ENCODE results near the gene WBP1.
"Not testable (repeated sequence)": the region's sequence is repeated elsewhere in the genome, so short reads cannot be mapped to it uniquely, and the experiment has no call there.

Gene WBP1

DNA sequence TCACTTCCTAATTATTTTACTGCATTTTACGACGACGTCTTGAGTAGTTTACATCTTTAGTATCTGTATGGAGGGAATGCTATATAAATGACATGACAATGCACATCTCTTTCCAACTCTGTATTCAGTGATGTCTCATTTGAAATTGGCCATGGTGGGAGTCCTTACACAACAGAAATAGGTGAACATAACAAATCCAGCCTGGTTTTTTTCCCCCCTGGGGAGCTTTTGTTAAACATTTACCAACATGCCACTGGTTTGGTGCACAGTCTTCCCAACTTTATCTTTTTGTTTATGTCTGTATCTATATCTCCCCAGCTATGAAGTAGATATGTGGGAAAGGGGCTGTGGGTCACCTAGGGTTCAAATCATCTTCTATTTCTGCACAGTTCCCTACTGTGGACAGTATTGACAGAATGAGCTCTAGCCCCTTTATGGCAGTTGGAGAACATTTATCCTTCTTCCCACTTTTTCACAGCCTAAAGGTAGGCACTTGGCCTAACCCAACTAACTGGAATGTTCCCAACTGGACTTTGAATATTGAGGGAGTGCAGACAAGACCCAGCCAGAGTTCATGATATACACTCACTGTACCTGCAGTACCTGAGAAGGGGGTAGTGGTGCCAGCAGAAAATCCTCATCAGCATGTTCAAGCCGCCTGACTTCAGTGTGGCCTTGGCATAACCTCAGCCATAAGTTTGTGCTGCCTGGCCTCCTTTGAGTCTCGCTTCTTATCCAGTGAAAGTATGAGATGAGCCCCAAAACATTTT is 10.8 kb upstream of the WBP1 start:
- DNase-seq (ENCODE audit: low read depth), result no peak

DNA sequence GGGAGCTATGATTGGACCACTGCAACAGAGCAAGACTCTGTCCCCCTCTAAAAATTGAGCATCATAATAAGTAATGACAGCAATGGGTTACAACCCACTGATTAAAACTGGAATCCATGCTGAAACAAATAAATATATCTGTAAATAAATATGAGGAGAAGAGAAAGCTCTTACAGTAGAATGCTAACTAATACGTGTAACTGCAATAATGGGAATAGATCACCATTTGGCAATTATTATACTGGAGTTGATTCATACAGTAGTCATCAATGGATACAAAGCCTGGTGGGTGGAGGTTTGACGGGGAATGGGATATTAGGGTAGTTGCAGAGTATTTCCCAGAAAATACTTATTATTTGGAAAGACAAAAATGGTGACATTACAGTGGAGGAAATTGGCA is 9.5 kb upstream of the WBP1 start:
- DNase-seq (ENCODE audit: low read depth), result no peak
- H3K4me3 ChIP-seq (ENCODE audit: low read depth, low read length), result no peak overlapping the region

More for the DNA sequence above, 10.8 kb upstream of the WBP1 start:
- no peak overlapping the region for H3K4me3 ChIP-seq (ENCODE audit: low read depth, low read length)

DNA sequence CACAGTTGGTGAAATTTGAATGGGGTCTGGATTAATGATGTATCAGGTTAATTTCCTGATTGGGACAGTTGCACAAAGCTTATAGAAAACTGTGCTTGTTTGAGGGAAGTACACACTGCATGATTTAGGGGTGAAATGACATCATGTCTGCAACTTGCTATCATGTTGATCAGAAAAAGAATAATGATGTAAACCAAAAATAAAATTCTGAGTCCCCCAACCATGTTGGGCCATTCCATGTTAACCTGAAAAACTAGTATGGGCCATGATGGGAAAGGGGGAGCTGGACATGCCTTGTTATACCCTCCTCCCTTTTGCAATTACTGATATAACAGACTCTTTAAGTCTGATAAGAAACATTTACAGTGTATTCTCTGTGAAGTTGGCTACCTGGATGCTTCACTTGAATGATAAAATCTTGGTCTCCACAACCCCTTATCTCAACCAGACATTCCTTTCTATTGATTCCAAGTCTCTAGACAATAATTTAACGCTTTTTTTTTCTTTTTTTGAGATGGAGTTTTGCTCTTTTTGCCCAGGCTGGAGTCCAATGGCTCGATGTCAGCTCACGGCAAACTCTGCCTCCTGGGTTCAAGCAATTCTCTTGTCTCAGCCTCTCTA is 7.6 kb upstream of the WBP1 start:
- H3K4me3 ChIP-seq (ENCODE audit: low read depth, low read length), result no peak overlapping the region
- no peak for DNase-seq (ENCODE audit: low read depth)

DNA sequence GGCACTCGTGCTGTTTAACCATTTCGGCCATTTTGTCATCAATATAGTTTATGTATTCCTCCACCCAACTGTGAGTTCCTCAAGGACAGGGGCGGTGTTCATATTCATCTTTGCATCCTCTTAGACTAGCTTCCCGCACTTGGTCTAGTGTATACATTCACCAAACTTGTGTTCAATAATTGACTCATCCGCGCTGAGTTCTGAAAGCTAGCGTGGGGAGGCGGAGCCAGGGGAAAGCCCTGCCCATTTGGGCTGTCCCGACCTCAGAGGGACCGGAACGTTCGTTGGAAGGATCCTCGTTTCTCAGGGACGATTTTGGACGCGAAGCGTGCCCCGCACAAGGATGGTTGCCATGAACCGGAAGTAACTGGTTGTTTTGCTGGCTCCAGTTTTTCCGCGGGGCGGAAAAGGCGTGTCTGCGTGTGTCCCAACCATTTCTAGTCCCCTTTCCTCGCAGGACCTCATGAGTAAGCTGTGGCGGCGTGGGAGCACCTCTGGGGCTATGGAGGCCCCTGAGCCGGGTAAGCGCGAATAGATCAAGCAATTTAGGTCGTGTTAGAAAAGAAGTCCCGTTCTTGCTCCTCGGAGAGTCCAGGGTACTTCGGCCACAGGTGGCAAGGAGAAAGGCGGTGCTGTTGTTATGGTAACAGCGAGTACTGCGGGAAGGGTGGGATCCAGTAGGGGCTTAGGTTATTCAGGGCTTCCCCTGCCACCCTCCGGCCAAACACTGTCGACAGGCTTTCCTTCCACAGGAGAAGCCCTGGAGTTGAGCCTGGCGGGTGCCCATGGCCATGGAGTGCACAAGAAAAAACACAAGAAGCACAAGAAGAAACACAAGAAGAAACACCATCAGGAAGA is 3.4 kb upstream of the WBP1 start, which contains the start of gene INO80B:
TSS of gene INO80B (plus strand) at position 434 of the 858 bp plus-strand sequence. CDS start at position 464, 30 bp downstream.
- DNase-seq (ENCODE audit: low read depth), result peak; percentile 92
- H3K4me3 ChIP-seq (ENCODE audit: low read depth, low read length), result peak within 1 kb of the TSS; percentile 62

DNA sequence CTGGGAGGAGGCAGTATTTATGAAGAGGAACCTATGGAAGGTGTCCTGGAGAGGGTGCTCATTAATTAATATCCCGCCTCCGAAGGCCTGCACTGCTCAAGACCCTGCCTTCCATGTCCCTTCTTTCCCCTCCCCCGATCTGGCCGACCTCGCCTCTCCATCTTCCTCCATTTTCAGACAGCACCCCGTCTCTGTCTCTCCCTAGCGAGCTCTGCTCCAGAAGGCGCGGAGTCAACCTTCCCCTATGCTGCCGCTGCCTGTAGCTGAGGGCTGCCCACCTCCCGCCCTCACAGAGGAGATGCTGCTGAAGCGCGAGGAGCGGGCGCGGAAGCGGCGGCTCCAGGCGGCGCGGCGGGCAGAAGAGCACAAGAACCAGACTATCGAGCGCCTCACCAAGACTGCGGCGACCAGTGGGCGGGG is 1.1 kb upstream of the WBP1 start:
- DNase-seq (ENCODE audit: low read depth), result no peak
- H3K4me3 ChIP-seq (ENCODE audit: low read depth, low read length), result peak overlapping the region; percentile 98

DNA sequence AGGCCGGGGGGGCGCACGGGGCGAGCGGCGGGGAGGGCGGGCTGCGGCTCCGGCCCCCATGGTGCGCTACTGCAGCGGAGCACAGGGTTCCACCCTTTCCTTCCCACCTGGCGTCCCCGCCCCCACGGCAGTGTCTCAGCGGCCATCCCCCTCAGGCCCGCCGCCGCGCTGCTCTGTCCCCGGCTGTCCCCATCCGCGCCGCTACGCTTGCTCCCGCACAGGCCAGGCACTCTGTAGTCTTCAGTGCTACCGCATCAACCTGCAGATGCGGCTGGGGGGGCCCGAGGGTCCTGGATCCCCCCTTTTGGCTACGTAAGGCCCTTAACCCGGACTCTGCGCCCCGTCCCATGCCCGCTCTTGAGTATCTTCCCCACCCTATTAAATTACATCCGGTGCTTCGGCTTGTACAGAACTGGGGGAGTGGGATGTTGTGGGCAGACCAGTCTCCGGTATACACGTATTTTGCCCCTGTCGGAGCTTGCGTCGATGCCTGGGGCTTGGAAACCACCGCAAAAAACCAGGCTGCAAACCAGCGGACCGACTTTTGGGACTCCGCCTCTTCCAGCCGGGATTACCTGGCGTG is 598 bp upstream of the WBP1 start:
- no peak for DNase-seq (ENCODE audit: low read depth)

DNA sequence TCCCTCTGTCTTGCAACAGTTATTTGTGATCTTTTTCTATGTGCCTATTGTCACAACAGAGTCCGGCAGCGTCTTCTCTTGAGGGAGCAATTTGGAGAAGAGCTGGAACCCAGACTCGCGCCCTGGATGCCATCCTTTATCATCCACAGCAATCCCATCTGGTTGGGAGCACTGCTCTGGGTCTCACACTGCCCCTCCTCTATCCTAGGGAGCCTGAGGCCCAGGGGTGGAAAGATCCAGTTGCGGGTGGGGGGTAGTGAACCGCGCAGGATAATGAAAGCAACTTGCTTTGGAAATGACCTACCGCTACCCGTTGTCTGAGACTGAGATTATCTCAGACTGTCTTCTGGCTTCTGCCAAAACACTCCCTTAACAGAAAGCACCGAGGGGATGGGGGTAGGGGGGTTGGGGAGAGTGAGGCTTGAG is 713 bp downstream of the WBP1 start:
- peak overlapping the region; percentile 98 for H3K4me3 ChIP-seq (ENCODE audit: low read depth, low read length)

More for the DNA sequence above, 598 bp upstream of the WBP1 start:
- H3K4me3 ChIP-seq (ENCODE audit: low read depth, low read length), result peak overlapping the region; percentile 98

DNA sequence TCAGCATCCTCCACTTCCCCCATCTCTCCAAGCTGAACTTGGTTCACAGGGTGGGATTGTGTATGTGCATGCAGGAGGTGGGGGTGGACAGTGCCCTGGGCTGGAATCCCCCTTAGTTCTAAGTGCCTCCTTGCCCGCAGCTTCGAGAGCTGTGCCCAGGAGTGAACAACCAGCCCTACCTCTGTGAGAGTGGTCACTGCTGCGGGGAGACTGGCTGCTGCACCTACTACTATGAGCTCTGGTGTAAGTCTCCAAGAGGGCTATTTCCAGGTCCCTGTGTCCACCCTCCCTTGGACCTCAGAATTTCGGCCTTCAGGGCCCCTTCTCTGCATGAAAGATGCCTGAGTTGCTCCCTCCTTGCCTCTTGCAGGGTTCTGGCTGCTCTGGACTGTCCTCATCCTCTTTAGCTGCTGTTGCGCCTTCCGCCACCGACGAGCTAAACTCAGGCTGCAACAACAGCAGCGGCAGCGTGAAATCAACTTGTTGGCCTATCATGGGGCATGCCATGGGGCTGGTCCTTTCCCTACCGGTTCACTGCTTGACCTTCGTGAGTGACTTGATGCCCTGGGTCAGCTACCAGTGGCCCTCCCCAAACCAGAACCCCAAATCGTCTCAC is 1.4 kb downstream of the WBP1 start:
- not testable (repeated sequence) for DNase-seq (ENCODE audit: low read depth)
- H3K4me3 ChIP-seq (ENCODE audit: low read depth, low read length), result peak overlapping the region; percentile 98

More for the DNA sequence above, 713 bp downstream of the WBP1 start:
- DNase-seq (ENCODE audit: low read depth), result no peak

DNA sequence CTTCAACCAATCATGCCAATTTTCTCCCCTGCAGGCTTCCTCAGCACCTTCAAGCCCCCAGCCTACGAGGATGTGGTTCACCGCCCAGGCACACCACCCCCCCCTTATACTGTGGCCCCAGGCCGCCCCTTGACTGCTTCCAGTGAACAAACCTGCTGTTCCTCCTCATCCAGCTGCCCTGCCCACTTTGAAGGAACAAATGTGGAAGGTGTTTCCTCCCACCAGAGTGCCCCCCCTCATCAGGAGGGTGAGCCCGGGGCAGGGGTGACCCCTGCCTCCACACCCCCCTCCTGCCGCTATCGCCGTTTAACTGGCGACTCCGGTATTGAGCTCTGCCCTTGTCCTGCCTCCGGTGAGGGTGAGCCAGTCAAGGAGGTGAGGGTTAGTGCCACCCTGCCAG is 1.9 kb downstream of the WBP1 start:
- not testable (repeated sequence) for H3K4me3 ChIP-seq (ENCODE audit: low read depth, low read length); DNase-seq (ENCODE audit: low read depth)

DNA sequence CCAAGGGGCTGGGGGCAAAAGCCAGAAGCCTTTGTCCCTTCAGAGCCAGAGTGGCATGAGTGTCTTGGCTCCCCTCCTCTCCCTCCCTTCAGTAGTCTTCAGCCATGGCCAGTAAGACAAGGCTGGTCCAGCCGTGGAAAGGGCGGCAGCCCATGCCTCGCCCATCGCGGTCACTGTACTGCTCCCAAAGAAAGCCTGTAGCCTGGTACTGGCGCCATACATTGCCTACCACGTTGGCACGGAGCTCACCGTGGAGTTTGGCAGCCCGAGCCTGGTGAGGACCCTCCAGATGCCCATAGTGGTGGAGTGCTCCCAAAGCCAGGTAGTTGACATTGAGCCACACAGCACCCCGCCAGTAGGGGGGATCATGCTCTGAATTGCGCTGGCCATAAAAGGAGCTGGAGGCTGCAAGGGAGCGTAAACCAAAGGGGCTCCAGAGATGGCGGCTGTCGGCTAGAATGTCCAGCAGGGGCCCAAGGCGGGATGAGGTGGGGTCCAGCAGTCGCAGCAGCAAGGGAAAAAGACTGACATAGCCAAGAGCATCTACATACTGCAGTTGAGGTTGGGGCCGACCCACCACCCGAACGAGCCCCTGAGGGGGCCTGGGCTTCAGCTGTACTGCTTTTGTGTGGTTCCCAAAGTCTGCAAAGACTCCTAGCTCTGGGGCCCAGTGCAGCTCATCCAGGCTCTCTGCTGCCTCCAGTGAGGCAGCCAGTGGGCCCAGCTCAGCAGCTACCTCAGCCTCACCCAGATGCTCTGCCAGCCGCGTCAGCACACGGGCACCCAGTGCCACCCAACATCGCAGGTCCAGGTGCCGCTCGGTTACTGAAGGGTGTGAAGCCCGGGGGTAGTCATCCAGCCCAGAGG is 3.2 kb downstream of the WBP1 start:
- H3K4me3 ChIP-seq (ENCODE audit: low read depth, low read length), result no peak overlapping the region
- no peak for DNase-seq (ENCODE audit: low read depth)

DNA sequence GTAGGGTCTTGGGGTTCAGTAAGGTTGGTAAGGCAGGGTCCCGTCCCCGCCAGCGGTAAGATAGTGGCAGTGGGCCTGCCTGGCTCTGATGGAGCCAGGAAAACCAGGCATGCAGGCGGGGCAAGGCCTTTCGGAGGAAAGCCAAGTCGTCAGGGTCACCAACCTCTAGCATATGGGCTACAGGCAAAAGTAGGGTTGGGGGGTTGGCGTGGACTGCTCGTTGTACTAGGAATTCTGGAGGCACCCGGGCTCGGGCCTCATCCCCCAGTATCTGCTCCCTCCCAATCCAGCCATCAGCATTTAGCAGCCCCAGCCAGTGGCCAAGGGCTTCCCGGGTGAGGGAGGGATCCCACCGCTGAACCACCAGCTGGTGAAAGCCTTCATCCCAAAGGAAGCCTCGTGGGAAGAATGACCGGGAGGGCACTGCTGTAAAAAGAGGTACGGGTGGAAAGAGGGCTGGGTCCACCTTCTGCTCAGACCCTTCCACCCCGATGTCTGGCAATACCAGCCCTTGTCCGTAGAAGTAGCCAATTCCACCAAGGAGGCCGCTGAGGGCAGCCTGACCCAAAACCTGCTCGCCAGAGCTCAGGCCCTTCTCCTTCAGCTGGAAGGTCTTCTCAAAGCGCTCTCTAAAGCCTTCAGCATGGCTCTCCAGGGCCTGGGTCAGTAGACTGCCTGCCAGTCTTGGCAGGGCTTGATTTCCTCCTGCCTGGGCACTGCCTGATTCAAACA is 4.0 kb downstream of the WBP1 start:
- DNase-seq (ENCODE audit: low read depth), result no peak
- no peak overlapping the region for H3K4me3 ChIP-seq (ENCODE audit: low read depth, low read length)

DNA sequence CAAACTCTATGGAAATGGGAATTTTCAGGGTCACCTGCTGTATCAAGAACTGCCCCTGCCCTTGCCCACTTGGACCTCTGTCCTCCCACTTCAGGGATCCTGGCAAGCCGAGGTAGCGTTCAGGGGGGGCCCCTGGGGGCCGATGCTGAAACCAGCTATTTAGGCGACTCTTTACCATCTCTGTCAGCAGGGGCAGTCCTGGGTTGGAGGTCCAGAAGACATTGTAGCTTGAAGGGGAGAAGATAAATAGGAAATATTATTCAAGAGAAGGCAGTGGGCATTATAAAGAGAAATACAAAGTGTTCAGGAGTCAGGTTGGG is 4.5 kb downstream of the WBP1 start:
- DNase-seq (ENCODE audit: low read depth), result no peak
- no peak overlapping the region for H3K4me3 ChIP-seq (ENCODE audit: low read depth, low read length)

DNA sequence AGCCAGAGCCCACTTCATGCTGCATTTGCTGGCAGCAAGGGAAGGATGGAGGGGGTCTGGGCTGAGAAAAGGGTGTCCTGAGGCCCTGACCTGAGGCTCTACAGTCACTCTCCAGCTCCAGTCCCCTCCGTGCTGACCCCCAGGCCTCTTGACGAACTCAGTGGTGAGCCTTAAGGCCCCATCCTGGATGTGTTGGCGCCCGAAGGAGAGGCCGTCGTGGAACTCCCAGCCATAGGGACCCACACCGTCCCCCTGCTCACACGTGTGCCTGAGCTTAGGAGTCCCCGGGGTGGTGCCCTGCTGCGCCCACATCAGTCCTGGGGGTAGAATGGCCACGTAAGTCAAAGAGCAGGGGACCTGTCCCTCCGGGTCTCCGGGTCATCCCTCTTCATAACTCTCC is 6.2 kb downstream of the WBP1 start:
- no peak for DNase-seq (ENCODE audit: low read depth)
- peak overlapping the region; percentile 90 for H3K4me3 ChIP-seq (ENCODE audit: low read depth, low read length)

DNA sequence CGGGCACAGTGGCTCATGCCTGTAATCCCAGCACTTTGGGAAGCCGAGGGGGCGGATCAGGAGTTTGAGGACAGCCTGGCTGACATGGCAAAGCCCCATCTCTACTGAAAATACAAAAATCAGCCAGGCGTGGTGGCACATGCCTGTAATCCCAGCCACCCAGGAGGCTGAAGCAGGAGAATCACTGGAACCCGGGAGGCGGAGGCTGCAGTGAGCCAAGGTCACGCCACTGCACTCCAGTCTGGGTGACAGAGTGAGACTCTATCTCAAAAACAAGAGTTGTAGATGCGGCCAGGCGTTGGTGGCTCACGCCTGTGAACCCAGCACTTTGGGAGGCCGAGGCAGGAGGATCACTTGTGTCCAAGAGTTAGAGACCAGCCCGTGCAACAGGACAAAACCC is 12.5 kb downstream of the WBP1 start:
- not testable (repeated sequence) for H3K4me3 ChIP-seq (ENCODE audit: low read depth, low read length); DNase-seq (ENCODE audit: low read depth)

DNA sequence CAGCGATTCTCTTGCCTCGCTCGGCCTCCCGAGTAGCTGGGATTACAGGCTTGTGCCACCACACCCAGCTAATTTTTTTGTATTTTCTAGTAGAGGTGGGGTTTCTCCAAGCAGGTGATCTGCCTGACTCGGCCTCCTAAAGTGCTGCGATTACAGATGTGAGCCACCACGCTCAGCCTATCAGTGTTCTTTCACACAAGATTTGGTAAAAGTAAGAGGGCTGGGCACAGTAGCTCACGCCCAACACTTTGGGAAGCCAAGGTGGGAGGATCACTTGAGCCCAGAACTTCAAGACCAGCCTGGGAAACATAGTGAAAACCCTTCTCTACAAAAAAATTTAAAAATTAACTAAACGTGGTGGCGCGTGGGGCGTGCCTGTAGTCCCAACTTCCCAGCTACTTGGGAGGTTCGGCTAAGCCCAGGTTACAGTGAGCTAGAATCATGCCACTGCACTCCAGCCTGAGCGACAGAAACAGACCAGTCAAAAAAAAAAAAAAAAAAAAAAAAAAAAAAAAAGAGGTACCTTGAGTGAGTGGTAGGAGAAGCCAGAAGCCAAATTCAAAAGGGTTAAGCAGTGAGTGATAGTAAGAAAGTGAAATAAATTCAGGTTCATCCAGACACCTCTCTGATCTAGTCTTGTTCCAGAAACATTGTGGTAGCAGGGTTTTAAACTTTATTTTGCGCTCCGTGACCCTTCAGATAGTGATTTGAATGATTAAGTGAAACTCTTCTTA is 13.3 kb downstream of the WBP1 start:
- H3K4me3 ChIP-seq (ENCODE audit: low read depth, low read length), result peak overlapping the region; percentile 83
- DNase-seq (ENCODE audit: low read depth), result no peak

DNA sequence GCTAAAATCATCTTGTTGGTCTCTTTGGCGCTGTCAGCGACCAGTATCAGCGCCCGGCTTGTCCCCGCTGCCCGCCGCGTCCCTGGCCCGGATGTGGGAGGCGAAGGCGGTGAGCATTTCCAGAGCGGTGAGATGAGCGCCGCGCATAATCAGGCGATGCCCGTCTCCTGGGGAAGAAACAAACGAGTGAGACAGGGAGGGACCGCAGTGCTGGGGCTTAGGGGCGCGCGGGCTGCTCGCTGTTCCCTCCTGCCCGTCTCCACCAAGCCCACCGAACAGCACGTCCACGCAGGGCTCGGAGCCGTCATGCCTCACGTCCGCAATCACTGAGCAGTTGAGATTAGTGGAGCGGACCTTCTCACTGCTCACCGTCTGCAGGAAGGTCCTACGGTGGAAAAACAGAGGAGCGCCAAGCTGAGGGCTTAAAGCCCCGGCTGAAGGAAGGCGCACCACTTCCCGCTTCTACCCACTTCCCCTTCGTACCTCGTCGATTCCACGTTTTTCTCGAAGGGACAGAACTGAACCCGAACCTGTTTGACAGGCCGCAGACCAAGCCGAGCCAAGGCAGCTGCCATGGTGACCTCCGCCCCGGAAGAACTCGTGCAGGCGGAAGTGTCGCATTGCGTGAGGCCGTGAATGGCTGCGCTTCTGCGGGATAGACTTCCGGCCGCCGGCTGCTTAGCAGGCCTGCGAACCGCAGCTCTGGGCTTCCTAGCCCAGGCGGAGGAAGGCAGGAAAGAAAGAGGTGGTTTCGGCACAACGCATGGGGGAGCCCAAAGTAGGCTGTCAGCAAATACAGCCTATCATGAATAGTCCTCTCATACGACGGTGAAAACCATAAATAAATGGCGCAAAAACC is 14.1 kb downstream of the WBP1 start, which contains the start of gene MRPL53:
TSS of gene MRPL53 (minus strand) at position 595 of the 859 bp plus-strand sequence. CDS start at position 575, 20 bp downstream.
- peak; percentile 84 for DNase-seq (ENCODE audit: low read depth)
- peak within 1 kb of the TSS; percentile 83 for H3K4me3 ChIP-seq (ENCODE audit: low read depth, low read length)
